ENCODE results near the gene MGAT5.
A peak's percentile ranks its signal among the peaks of the same experiment; 100 is the strongest.

The MGAT5 gene

DNA sequence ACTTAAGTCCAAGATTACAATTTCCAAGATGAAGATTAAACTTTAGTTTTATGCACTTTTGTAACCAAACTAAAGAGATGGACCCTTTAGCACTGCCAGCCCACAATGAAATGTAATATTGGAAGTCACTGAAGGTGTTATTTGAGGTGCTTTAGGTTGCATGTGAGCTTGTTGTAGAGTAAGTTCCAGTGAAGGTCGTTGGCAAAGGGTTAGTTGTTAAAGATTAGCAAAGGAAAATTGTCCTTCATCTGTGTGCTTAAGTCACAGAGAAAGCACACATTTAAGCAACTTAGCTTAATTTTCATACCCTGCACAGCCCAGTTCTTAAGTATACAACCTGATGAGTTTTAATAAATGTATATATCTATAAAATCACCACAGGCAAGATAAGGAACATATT, 46.7 kb downstream of the MGAT5 start:
- ATAC-seq = no peak
- TF ChIP-seq GLIS3 (CRISPR knock-in tag; IDR thresholded peaks at IDR 0.05) = no peak
- no peak for TF ChIP-seq POU6F1 (CRISPR knock-in tag; IDR thresholded peaks at IDR 0.05; ENCODE audit: borderline replicate concordance, low read depth)
- no peak for TF ChIP-seq ZNF8 (CRISPR knock-in tag; IDR thresholded peaks at IDR 0.05)
- TF ChIP-seq ESRRG (CRISPR knock-in tag; IDR thresholded peaks at IDR 0.05) = no peak
- TF ChIP-seq RARB (CRISPR knock-in tag; IDR thresholded peaks at IDR 0.05) = no peak
- no peak for TF ChIP-seq SNAI2 (CRISPR knock-in tag; IDR thresholded peaks at IDR 0.05)

DNA sequence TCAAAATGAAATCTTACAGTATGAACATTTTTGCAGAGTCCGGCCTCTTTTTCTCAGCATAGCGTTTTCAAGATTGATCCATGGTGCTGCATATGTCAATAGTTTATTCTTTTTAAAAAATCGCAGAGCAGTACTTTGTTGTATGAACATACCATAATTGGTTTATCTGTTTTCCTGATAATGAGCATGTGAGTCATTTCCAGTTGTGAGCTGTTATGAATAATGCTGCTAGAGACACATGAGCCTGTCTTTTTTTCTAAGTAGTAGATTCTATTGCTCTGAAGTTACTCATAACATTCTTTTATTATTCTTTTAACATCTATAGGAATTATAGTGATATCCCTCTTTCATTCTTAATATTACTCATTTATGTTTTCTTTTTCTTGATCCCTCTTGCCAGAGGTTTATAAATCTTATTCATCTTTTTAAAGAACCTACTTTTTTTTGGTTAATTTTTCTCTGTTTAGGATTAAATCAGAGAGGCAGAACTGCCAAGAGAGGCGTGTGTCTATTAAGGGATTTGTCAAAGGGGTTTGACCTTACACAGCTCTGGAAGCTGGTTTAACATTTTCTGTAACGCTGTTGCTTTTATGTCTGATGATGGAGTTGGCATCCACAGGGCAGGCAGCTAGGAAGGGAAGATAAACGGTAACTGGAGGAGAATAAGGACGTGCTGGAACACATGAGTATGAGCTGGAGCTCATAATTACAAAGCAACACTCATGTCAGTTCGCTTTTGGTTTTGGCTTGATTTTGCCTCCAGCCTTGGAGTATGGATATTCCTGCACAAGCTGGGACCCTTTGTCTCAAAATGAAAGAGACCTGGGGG, 47.4 kb downstream of the MGAT5 start:
- ATAC-seq = peak; percentile 83
- TF ChIP-seq ZNF8 (CRISPR knock-in tag; IDR thresholded peaks at IDR 0.05) = no peak
- peak; percentile 36; the same call in 1 of the 2 replicates for TF ChIP-seq TCF4 (CRISPR knock-in tag; IDR thresholded peaks at IDR 0.05; ENCODE audit: borderline replicate concordance)

GRCh38 chr2:134301928-134302260, 48.0 kb downstream of the MGAT5 start:
- TF ChIP-seq ZC3H10 (CRISPR knock-in tag; IDR thresholded peaks at IDR 0.05) (no peak), ZNF70 (CRISPR knock-in tag; IDR thresholded peaks at IDR 0.05) (no peak), ZNF8 (CRISPR knock-in tag; IDR thresholded peaks at IDR 0.05) (no peak), OSR1 (CRISPR knock-in tag; IDR thresholded peaks at IDR 0.05) (no peak), POU6F1 (CRISPR knock-in tag; IDR thresholded peaks at IDR 0.05; ENCODE audit: borderline replicate concordance, low read depth) (no peak), PPARA (CRISPR knock-in tag; IDR thresholded peaks at IDR 0.05; ENCODE audit: borderline replicate concordance) (no peak), ISL1 (CRISPR knock-in tag; IDR thresholded peaks at IDR 0.05) (no peak)
- TF ChIP-seq, protein P1, sequence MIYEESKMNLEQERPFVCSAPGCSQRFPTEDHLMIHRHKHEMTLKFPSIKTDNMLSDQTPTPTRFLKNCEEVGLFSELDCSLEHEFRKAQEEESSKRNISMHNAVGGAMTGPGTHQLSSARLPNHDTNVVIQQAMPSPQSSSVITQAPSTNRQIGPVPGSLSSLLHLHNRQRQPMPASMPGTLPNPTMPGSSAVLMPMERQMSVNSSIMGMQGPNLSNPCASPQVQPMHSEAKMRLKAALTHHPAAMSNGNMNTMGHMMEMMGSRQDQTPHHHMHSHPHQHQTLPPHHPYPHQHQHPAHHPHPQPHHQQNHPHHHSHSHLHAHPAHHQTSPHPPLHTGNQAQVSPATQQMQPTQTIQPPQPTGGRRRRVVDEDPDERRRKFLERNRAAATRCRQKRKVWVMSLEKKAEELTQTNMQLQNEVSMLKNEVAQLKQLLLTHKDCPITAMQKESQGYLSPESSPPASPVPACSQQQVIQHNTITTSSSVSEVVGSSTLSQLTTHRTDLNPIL (CRISPR knock-in tag; IDR thresholded peaks at IDR 0.05; ENCODE audit: low read depth) = no peak
- TF ChIP-seq, protein P2, sequence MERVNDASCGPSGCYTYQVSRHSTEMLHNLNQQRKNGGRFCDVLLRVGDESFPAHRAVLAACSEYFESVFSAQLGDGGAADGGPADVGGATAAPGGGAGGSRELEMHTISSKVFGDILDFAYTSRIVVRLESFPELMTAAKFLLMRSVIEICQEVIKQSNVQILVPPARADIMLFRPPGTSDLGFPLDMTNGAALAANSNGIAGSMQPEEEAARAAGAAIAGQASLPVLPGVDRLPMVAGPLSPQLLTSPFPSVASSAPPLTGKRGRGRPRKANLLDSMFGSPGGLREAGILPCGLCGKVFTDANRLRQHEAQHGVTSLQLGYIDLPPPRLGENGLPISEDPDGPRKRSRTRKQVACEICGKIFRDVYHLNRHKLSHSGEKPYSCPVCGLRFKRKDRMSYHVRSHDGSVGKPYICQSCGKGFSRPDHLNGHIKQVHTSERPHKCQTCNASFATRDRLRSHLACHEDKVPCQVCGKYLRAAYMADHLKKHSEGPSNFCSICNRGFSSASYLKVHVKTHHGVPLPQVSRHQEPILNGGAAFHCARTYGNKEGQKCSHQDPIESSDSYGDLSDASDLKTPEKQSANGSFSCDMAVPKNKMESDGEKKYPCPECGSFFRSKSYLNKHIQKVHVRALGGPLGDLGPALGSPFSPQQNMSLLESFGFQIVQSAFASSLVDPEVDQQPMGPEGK (CRISPR knock-in tag; IDR thresholded peaks at IDR 0.05; ENCODE audit: borderline replicate concordance) = no peak
- ATAC-seq = peak; percentile 31

DNA sequence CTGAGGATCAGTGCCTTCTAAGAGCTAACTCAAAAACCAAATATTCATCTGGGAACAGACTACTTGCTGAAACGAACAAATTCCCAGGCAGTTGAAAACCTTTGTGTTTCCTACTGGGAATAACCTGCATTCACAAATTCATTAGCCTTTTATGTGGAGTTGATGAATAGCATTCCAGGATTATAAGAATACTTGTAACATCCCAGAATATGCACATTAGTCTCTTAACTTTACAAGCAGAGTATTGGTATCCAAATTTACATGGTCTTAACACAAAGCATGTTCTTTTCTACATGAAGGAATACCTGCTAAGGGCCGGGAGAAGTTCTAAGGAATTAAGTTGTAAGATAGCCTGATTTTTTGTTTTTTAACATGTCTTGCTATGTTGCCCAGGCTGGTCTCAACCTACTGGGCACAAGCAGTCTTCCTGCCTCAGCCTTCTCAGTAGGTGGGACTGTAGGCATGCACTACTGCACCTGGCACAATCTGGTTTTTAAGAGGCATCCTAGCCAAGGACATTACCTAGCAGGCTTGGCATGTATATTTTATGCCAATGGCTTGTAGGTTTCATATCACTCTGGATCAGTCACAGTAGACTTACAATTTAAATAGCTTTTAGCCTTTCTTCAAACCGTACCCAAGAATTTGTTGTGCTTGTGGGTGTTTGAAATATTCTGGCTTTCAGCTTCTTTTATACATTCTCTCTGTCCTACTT, 50.7 kb downstream of the MGAT5 start:
- ATAC-seq = no peak
- no peak for TF ChIP-seq SNAI2 (CRISPR knock-in tag; IDR thresholded peaks at IDR 0.05)
- no peak for TF ChIP-seq ARNTL (CRISPR knock-in tag; IDR thresholded peaks at IDR 0.05; ENCODE audit: borderline replicate concordance, low read depth)
- no peak for TF ChIP-seq ZFP3 (CRISPR knock-in tag; IDR thresholded peaks at IDR 0.05)
- TF ChIP-seq, protein P3, sequence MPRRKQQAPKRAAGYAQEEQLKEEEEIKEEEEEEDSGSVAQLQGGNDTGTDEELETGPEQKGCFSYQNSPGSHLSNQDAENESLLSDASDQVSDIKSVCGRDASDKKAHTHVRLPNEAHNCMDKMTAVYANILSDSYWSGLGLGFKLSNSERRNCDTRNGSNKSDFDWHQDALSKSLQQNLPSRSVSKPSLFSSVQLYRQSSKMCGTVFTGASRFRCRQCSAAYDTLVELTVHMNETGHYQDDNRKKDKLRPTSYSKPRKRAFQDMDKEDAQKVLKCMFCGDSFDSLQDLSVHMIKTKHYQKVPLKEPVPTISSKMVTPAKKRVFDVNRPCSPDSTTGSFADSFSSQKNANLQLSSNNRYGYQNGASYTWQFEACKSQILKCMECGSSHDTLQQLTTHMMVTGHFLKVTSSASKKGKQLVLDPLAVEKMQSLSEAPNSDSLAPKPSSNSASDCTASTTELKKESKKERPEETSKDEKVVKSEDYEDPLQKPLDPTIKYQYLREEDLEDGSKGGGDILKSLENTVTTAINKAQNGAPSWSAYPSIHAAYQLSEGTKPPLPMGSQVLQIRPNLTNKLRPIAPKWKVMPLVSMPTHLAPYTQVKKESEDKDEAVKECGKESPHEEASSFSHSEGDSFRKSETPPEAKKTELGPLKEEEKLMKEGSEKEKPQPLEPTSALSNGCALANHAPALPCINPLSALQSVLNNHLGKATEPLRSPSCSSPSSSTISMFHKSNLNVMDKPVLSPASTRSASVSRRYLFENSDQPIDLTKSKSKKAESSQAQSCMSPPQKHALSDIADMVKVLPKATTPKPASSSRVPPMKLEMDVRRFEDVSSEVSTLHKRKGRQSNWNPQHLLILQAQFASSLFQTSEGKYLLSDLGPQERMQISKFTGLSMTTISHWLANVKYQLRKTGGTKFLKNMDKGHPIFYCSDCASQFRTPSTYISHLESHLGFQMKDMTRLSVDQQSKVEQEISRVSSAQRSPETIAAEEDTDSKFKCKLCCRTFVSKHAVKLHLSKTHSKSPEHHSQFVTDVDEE (CRISPR knock-in tag; IDR thresholded peaks at IDR 0.05) = no peak
- TF ChIP-seq TCF4 (CRISPR knock-in tag; IDR thresholded peaks at IDR 0.05; ENCODE audit: borderline replicate concordance) = no peak
- no peak for TF ChIP-seq ZNF8 (CRISPR knock-in tag; IDR thresholded peaks at IDR 0.05)
- no peak for TF ChIP-seq ZFP30 (CRISPR knock-in tag; IDR thresholded peaks at IDR 0.05)
- TF ChIP-seq ZNF565 (CRISPR knock-in tag; conservative IDR thresholded peaks at IDR 0.05; ENCODE audit: low read depth) = no peak
- no peak for TF ChIP-seq ZC3H10 (CRISPR knock-in tag; IDR thresholded peaks at IDR 0.05)
- no peak for TF ChIP-seq GLIS3 (CRISPR knock-in tag; IDR thresholded peaks at IDR 0.05)
- TF ChIP-seq, protein P1 (CRISPR knock-in tag; IDR thresholded peaks at IDR 0.05; ENCODE audit: low read depth) = no peak
- TF ChIP-seq PPARA (CRISPR knock-in tag; IDR thresholded peaks at IDR 0.05; ENCODE audit: borderline replicate concordance) = no peak
- TF ChIP-seq, protein P4, sequence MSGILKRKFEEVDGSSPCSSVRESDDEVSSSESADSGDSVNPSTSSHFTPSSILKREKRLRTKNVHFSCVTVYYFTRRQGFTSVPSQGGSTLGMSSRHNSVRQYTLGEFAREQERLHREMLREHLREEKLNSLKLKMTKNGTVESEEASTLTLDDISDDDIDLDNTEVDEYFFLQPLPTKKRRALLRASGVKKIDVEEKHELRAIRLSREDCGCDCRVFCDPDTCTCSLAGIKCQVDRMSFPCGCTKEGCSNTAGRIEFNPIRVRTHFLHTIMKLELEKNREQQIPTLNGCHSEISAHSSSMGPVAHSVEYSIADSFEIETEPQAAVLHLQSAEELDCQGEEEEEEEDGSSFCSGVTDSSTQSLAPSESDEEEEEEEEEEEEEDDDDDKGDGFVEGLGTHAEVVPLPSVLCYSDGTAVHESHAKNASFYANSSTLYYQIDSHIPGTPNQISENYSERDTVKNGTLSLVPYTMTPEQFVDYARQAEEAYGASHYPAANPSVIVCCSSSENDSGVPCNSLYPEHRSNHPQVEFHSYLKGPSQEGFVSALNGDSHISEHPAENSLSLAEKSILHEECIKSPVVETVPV (CRISPR knock-in tag; IDR thresholded peaks at IDR 0.05) = no peak
